HepG2 (cell line): ENCODE results near the gene NELL2. TPM values are rescaled to one million over a fixed set of nuclear protein-coding genes. Genes with fewer than 3 reads are reported as not detected.

Experiments used
- ATAC-seq: fragments of 200-7000 bp; cut with Tn5 transposase; 3 replicates; pipeline ENCODE4 v1.9.1; 2020; ENCODE audit warnings: mild to moderate bottlenecking, moderate library complexity
- BruUV-seq: library from RNA; stranded (reverse); fragments of 400-500 nt; replicated peaks from 2 replicates; lab custom pipeline; 2021; lab: Mats Ljungman, UMichigan
- CTCF ChIA-PET: fragments of 300-600 bp; formaldehyde crosslinking; extraction: SDS; loops from one replicate; lab custom pipeline; 2021; ENCODE audit warnings: low total read pairs, inconsistent platforms, low intra/inter-chr PET ratio; lab: Yijun Ruan, JAX
- POLR2A ChIA-PET: fragments of 350-600 bp; sonication (Branson Sonifier 250); formaldehyde crosslinking; loops from one replicate; lab custom pipeline; 2020; ENCODE audit warnings: antibody characterized with exemption, inconsistent platforms; lab: Yijun Ruan, JAX
- DNase-seq: peaks from one replicate; pipeline ENCODE4 v3.0.0-alpha.2; 2015; ENCODE audit warnings: low spot score
- FAIRE-seq: peaks from 3 replicates; lab custom pipeline; 2011; peaks lifted over from hg19 to GRCh38; lab: Jason Lieb, UNC
- H2AFZ ChIP-seq: one replicate; pipeline ENCODE4 v1.6.1; 2011; ENCODE audit warnings: low read length, inconsistent platforms
- H3K27ac ChIP-seq: fragments of 300-600 bp; 3 replicates; pipeline ENCODE4 v1.8.0; 2011; ENCODE audit warnings: mixed run types, mild to moderate bottlenecking, mixed read lengths, low read length, inconsistent platforms; ENCODE audit not compliant: insufficient read depth; ENCODE audit errors: extremely low read length
- H3K27me3 ChIP-seq, 2 experiments: fragments of 200-600 bp in 1 of 2; 2 replicates in 1 of 2; 3 replicates in 1 of 2; pipeline versions ENCODE4 v1.6.0 to v1.8.0; 2011; ENCODE audit warnings: low read length in 2 of 2, mild to moderate bottlenecking in 2 of 2, moderate library complexity in 2 of 2, inconsistent platforms in 1 of 2; ENCODE audit not compliant: insufficient read depth in 2 of 2, control insufficient read depth in 1 of 2
- H3K36me3 ChIP-seq, 2 experiments: fragments of 200-600 bp in 1 of 2; replicated peaks in 1 of 2; 2 replicates in 1 of 2; 3 replicates in 1 of 2; pipeline versions ENCODE4 v1.5.1 to v1.8.0; 2011; ENCODE audit warnings: low read length in 2 of 2, inconsistent platforms in 1 of 2; ENCODE audit not compliant: insufficient read depth in 2 of 2, control insufficient read depth in 1 of 2
- H3K4me1 ChIP-seq: 2 replicates; pipeline ENCODE4 v1.5.1; 2012; ENCODE audit warnings: low read length, inconsistent platforms; ENCODE audit not compliant: insufficient read depth
- H3K4me2 ChIP-seq: 2 replicates; pipeline ENCODE4 v1.6.0; 2011; ENCODE audit warnings: low read depth, low read length, inconsistent platforms
- H3K4me3 ChIP-seq, 3 experiments: fragments of 200-600 bp in 1 of 3; sonication (generic), shearing (Covaris generic) in 1 of 3; replicated peaks in 1 of 3; 2 replicates each; pipeline ENCODE4 v1.5.1; 2011 to 2016; ENCODE audit warnings: low read length in 3 of 3, inconsistent platforms in 2 of 3, low read depth in 2 of 3, mild to moderate bottlenecking in 2 of 3, control low read depth in 1 of 3, mixed read lengths in 1 of 3; ENCODE audit not compliant: insufficient read depth in 1 of 3
- H3K79me2 ChIP-seq: one replicate; pipeline ENCODE4 v1.6.1; 2011; ENCODE audit warnings: low read length, inconsistent platforms; ENCODE audit not compliant: insufficient read depth
- H3K9ac ChIP-seq: 2 replicates; pipeline ENCODE4 v1.6.0; 2011; ENCODE audit warnings: mild to moderate bottlenecking, low read depth, low read length, inconsistent platforms; ENCODE audit not compliant: insufficient read depth
- H3K9me3 ChIP-seq: 2 replicates; pipeline ENCODE4 v1.5.1; 2012; ENCODE audit warnings: mild to moderate bottlenecking, low read length
- H4K20me1 ChIP-seq: 2 replicates; pipeline ENCODE4 v1.6.0; 2011; ENCODE audit warnings: inconsistent platforms, mild to moderate bottlenecking, low read length, moderate library complexity; ENCODE audit not compliant: insufficient read depth
- ARNT ChIP-seq: fragments of 450-650 bp; IDR thresholded peaks from 2 replicates; pipeline ENCODE4 v1.6.1; 2017
- MAFF ChIP-seq: IDR thresholded peaks from 2 replicates; pipeline ENCODE4 v1.6.1; 2011; ENCODE audit warnings: low read depth, low read length, improper control_type of control experiment
- MAFK ChIP-seq, 2 experiments: IDR thresholded peaks in 1 of 2; conservative IDR thresholded peaks in 1 of 2; 2 replicates each; pipeline ENCODE4 v1.6.1; 2011; ENCODE audit warnings: improper control_type of control experiment in 2 of 2, low read length in 2 of 2
- PHF8 ChIP-seq: sonication (generic); formaldehyde crosslinking; IDR thresholded peaks from 2 replicates; pipeline ENCODE4 v1.5.0; 2020; ENCODE audit warnings: missing genetic modification reagents
- RBM22 ChIP-seq: fragments of 200-400 bp; formaldehyde crosslinking; optimal IDR thresholded peaks from 2 replicates; pipeline ENCODE3; 2017; ENCODE audit warnings: mild to moderate bottlenecking, low read length, moderate library complexity
- TCF7 ChIP-seq: sonication (generic); IDR thresholded peaks from 2 replicates; pipeline ENCODE4 v1.6.1; 2016; ENCODE audit warnings: antibody characterized with exemption, low read depth
- THAP11 ChIP-seq: IDR thresholded peaks from 2 replicates; pipeline ENCODE4 v1.6.1; 2016; ENCODE audit warnings: missing biosample characterization, missing genetic modification reagents
- ZBTB21 ChIP-seq: sonication (generic); formaldehyde crosslinking; IDR thresholded peaks from 2 replicates; pipeline ENCODE4 v1.4.0; 2020; ENCODE audit warnings: missing genetic modification reagents
- ZEB1 ChIP-seq: IDR thresholded peaks from 2 replicates; pipeline ENCODE4 v1.6.1; 2012; ENCODE audit warnings: mild to moderate bottlenecking, low read depth, inconsistent platforms; ENCODE audit not compliant: insufficient replicate concordance
- ZNF563 ChIP-seq: sonication (generic); formaldehyde crosslinking; IDR thresholded peaks from 2 replicates; pipeline ENCODE4 v1.8.0; 2022; ENCODE audit warnings: mild to moderate bottlenecking, moderate library complexity, missing genetic modification reagents
- ZNF75D ChIP-seq: sonication (generic); formaldehyde crosslinking; IDR thresholded peaks from 2 replicates; pipeline ENCODE4 v1.8.1; 2023; ENCODE audit warnings: missing genetic modification reagents, mild to moderate bottlenecking, borderline replicate concordance
- ZNF839 ChIP-seq: sonication (generic); formaldehyde crosslinking; IDR thresholded peaks from 2 replicates; pipeline ENCODE4 v1.4.0; 2020; ENCODE audit warnings: missing genetic modification reagents, mild to moderate bottlenecking, borderline replicate concordance
- WGBS: methylation state at CpG from one replicate; pipeline ENCODE4 v1.1.6; 2017; ENCODE audit warnings: low lambda C conversion rate; 5-methylcytosine and 5-hydroxymethylcytosine counted together
- in situ Hi-C: cut with HindIII; loops from 2 replicates; pipeline ENCODE4 v1.10.0; 2017; ENCODE audit warnings: low pct_unique_long_range_greater_than_20kb; ENCODE audit not compliant: extremely low pct_ligation_motif_present
- intact Hi-C: fragments of 100-400 bp; cut with micrococcal nuclease; formaldehyde crosslinking; loops from one replicate; pipeline ENCODE4 v1.10.0; 2022; ENCODE audit not compliant: unreplicated experiment
- polyA plus RNA-seq, 8 experiments: library from polyadenylated mRNA; depleted of rRNA in 3 of 8; stranded (reverse) in 7 of 8; unstranded in 1 of 8; fragments of >200 nt; fragmentation: Illumina TruSeq in 4 of 8; extraction: Trizol in 4 of 8; gene quantifications; 2 replicates each; pipeline versions ENCODE4 v1.2.1 to v1.2.3, GENCODE V29; 2011 to 2016; ENCODE audit warnings: low read depth in 4 of 8, missing spikeins in 1 of 8, mixed read lengths in 1 of 8; ENCODE audit not compliant: insufficient read depth in 1 of 8
- total RNA-seq, 5 experiments: library from RNA; depleted of rRNA; stranded (reverse); fragments of >200 nt; fragmentation: Illumina TruSeq; extraction: Trizol; gene quantifications; 2 replicates each; pipeline ENCODE4 v1.2.3, GENCODE V29; 2016; ENCODE audit warnings: low read depth in 1 of 5
- TF ChIP-seq, protein P1 (sequence below): sonication (generic); formaldehyde crosslinking; IDR thresholded peaks from 2 replicates; pipeline ENCODE4 v1.4.0; 2020; ENCODE audit warnings: missing genetic modification reagents

NELL2 gene
- total and polyA plus RNA-seq, 2 of the 13 experiments (the other 11 are each of a cell fraction or from before 2014, with no cell fraction given) = 0.11 TPM; not detected in 1

GRCh38 chr12:44749566-44749965 lies 126.5 kb downstream of the NELL2 start:
- POLR2A ChIA-PET = no interaction called here
- in situ Hi-C loops = no loop called here
- no peak for FAIRE-seq

DNA sequence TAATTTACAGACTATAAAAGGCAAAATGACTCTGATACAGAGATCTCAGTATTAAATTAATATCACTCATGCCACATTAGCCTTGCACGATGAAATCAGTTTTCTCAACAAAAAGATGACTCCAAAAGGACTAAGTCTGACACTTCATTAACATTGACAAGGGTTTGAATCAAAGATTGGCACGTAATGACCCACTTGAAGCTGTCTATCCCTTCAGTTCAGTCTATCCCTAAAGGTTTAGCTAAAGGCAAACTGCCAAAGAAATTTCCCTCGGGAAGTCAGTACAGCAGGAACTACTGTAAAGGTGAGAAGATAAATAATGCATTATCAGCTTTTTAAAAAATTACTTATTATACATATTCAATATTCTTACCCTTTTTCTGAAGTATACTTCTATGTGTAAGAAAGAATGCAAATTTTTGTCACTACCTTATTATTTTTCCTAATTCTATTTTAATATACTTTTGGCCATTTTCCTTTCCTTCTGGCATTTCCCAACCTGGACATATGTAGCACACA lies 127.1 kb downstream of the NELL2 start:
- H3K36me3 ChIP-seq = no peaks in the 10 kb centered on the region
- no peak overlapping the region for H3K9ac ChIP-seq
- in situ Hi-C loops (no loop called here), intact Hi-C loops (no loop called here)
- no peak overlapping the region for H3K27ac ChIP-seq
- no peaks in the 10 kb centered on the region for H4K20me1 ChIP-seq
- 1% methylated on average over 3 of the region's 3 CpGs for WGBS
- H3K4me1 ChIP-seq = no peaks in the 10 kb centered on the region
- ChIA-PET POLR2A (no interaction called here), CTCF (no interaction called here)
- H3K27me3 ChIP-seq = no peaks in the 10 kb centered on the region
- H3K9me3 ChIP-seq = no peaks in the 10 kb centered on the region
- ATAC-seq = no peak
- no peak overlapping the region for H3K4me2 ChIP-seq
- no peaks in the 10 kb centered on the region for H3K79me2 ChIP-seq
- no peak for DNase-seq
- H2AFZ ChIP-seq = no peak overlapping the region
- BruUV-seq = no TSS peak
- H3K4me3 ChIP-seq = no peak overlapping the region
- TF ChIP-seq MAFK (conservative IDR thresholded peaks at IDR 0.05 in 1 of 2, IDR thresholded peaks at IDR 0.05 in 1 of 2; ENCODE audit: low read length in 2 of 2) (peak in 1 of 2 experiments; percentile 63; a peak in 2 of 4 replicates), ZEB1 (no peak), MAFF (peak; percentile 52; the same call in 1 of the 2 replicates)
- FAIRE-seq = no peak

More at GRCh38 chr12:44749566-44749965, 126.5 kb downstream of the NELL2 start:
- H3K36me3 ChIP-seq = no peaks in the 10 kb centered on the region
- H3K9me3 ChIP-seq = no peaks in the 10 kb centered on the region
- no peak for DNase-seq
- no peaks in the 10 kb centered on the region for H3K79me2 ChIP-seq
- H3K4me2 ChIP-seq = no peak overlapping the region
- H4K20me1 ChIP-seq = no peaks in the 10 kb centered on the region
- no peak overlapping the region for H3K9ac ChIP-seq
- no TSS peak for BruUV-seq
- H3K27me3 ChIP-seq = no peaks in the 10 kb centered on the region
- H3K4me1 ChIP-seq = no peaks in the 10 kb centered on the region
- TF ChIP-seq ZNF563 (CRISPR knock-in tag) (no peak), RBM22 (no peak), TCF7 (no peak), THAP11 (CRISPR knock-in tag) (no peak), ARNT (no peak), ZNF75D (CRISPR knock-in tag) (no peak), PHF8 (CRISPR knock-in tag) (no peak), ZNF839 (CRISPR knock-in tag) (no peak), ZBTB21 (no peak)
- TF ChIP-seq, protein P1, sequence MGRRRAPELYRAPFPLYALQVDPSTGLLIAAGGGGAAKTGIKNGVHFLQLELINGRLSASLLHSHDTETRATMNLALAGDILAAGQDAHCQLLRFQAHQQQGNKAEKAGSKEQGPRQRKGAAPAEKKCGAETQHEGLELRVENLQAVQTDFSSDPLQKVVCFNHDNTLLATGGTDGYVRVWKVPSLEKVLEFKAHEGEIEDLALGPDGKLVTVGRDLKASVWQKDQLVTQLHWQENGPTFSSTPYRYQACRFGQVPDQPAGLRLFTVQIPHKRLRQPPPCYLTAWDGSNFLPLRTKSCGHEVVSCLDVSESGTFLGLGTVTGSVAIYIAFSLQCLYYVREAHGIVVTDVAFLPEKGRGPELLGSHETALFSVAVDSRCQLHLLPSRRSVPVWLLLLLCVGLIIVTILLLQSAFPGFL (CRISPR knock-in tag) = no peak
- 17% methylated on average over 6 of the region's 6 CpGs for WGBS
- no peak overlapping the region for H2AFZ ChIP-seq
- H3K27ac ChIP-seq = no peak overlapping the region
- intact Hi-C loops = no loop called here
- no peak overlapping the region for H3K4me3 ChIP-seq
- CTCF ChIA-PET = no interaction called here
- no peak for ATAC-seq
